Lower leg skin (tissue), 3 donors: ENCODE results near the gene DNAAF1.

Source experiments
- CTCF ChIP-seq, 3 donors: fragments of 450-650 bp; IDR thresholded peaks; one replicate each; pipeline ENCODE4 v1.5.1; 2016; ENCODE audit warnings: antibody characterized with exemption in 3 of 3, mild to moderate bottlenecking in 3 of 3, moderate library complexity in 2 of 3
- POLR2A ChIP-seq, 2 donors: fragments of 450-650 bp; IDR thresholded peaks; one replicate each; pipeline ENCODE4 v1.6.1; 2016 to 2017; ENCODE audit warnings: antibody characterized with exemption in 2 of 2, mild to moderate bottlenecking in 1 of 2, moderate library complexity in 1 of 2

DNA sequence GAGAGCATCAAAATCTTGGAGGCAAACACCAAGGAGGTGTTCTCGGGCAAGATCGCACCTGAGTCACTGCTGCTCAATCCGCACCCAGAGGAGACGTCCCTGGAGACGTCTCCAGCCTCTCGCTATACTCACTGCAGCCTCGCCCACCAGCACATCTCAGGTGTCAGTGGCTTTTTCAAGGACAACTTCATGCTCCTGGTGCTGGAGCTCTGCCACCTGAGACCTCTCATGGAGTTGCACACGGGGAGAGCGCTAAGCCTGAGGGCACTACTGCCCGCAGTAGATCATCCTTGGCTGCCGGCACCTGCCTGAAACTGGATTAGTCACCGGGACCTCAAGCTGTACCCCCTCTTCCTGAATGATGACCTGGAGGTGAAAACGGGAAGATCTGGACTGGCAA lies 25.7 kb upstream of the DNAAF1 start:
- TF ChIP-seq POLR2A (IDR thresholded peaks at IDR 0.05), result no peak
- no peak for TF ChIP-seq CTCF (IDR thresholded peaks at IDR 0.05)
